K562 (cell line): Measurements from ENCODE around the gene LGR6. TPM values are rescaled to one million over a fixed set of nuclear protein-coding genes. Genes with fewer than 3 reads are reported as not detected.
A peak's percentile ranks its signal among the peaks of the same experiment; 100 is the strongest.

Experiments
- ATAC-seq: fragments of 200-7000 bp; cut with Tn5 transposase; 3 replicates; pipeline ENCODE4 v1.9.1; 2020; ENCODE audit warnings: moderate library complexity
- BruUV-seq: library from RNA; stranded (reverse); fragments of 400-500 nt; replicated peaks from 2 replicates; lab custom pipeline; 2021; lab: Mats Ljungman, UMichigan
- CTCF ChIA-PET: fragments of 300-600 bp; formaldehyde crosslinking; extraction: SDS; loops from one replicate; lab custom pipeline; 2021; ENCODE audit warnings: low intra/inter-chr PET ratio; lab: Yijun Ruan, JAX
- POLR2A ChIA-PET: fragments of 300-600, 350-650 bp; sonication (Branson Sonifier 250); formaldehyde crosslinking; extraction: SDS; loops from one replicate; lab custom pipeline; 2021; ENCODE audit warnings: antibody characterized with exemption, inconsistent platforms; lab: Yijun Ruan, JAX
- DNase-seq, 4 experiments: peaks; one replicate each; pipeline versions ENCODE4 v3.0.0 to v3.0.0-alpha.2; 2011 to 2018; ENCODE audit warnings: low spot score in 3 of 4, mixed read lengths in 3 of 4; ENCODE audit errors: extremely low read depth in 1 of 4
- FAIRE-seq: peaks from 2 replicates; lab custom pipeline; 2011; peaks lifted over from hg19 to GRCh38; lab: Jason Lieb, UNC
- H2AFZ ChIP-seq: 2 replicates; pipeline ENCODE4 v1.6.0; 2011; ENCODE audit warnings: low read depth, low read length, control low read depth, inconsistent platforms
- H3K27ac ChIP-seq: fragments of 200-600 bp; 3 replicates; pipeline ENCODE4 v1.8.0; 2011; ENCODE audit warnings: low read depth, mild to moderate bottlenecking, control low read depth, inconsistent platforms, low read length, moderate library complexity, mixed read lengths; ENCODE audit errors: extremely low read depth
- H3K27me3 ChIP-seq, 2 experiments: fragments of 300-600 bp in 1 of 2; 2 replicates in 1 of 2; 3 replicates in 1 of 2; pipeline versions ENCODE4 v1.6.0 to v1.8.0; 2011; ENCODE audit warnings: inconsistent platforms in 2 of 2, low read length in 2 of 2, mild to moderate bottlenecking in 1 of 2, mixed read lengths in 1 of 2, moderate library complexity in 1 of 2; ENCODE audit not compliant: control insufficient read depth in 2 of 2, insufficient read depth in 2 of 2
- H3K36me3 ChIP-seq: fragments of 300-600 bp; 3 replicates; pipeline ENCODE4 v1.8.0; 2011; ENCODE audit warnings: mild to moderate bottlenecking, low read length, inconsistent platforms; ENCODE audit not compliant: control insufficient read depth, insufficient read depth
- H3K4me1 ChIP-seq, 2 experiments: fragments of 200-600 bp in 1 of 2; replicated peaks in 1 of 2; 2 replicates in 1 of 2; 3 replicates in 1 of 2; pipeline versions ENCODE4 v1.5.1 to v1.8.0; 2011; ENCODE audit warnings: inconsistent platforms in 2 of 2, low read length in 2 of 2, mild to moderate bottlenecking in 1 of 2, mixed read lengths in 1 of 2, moderate library complexity in 1 of 2; ENCODE audit not compliant: control insufficient read depth in 2 of 2, insufficient read depth in 2 of 2
- H3K4me2 ChIP-seq: 2 replicates; pipeline ENCODE4 v1.6.1; 2011; ENCODE audit warnings: low read length, control low read depth, inconsistent platforms, mixed read lengths; ENCODE audit not compliant: insufficient read depth
- H3K4me3 ChIP-seq: fragments of 200-600 bp; sonication (generic), shearing (Covaris generic); 2 replicates; pipeline ENCODE4 v1.5.1; 2016; ENCODE audit warnings: control low read depth, inconsistent platforms
- H3K79me2 ChIP-seq: fragments of 200-600 bp; 3 replicates; pipeline ENCODE4 v1.8.0; 2011; ENCODE audit warnings: low read length, inconsistent platforms; ENCODE audit not compliant: control insufficient read depth, insufficient read depth
- H3K9ac ChIP-seq, 2 experiments: 2 replicates each; pipeline versions ENCODE4 v1.6.0 to v1.6.1; 2011; ENCODE audit warnings: low read depth in 2 of 2, low read length in 2 of 2, control low read depth in 1 of 2, inconsistent platforms in 1 of 2, mild to moderate bottlenecking in 1 of 2, mixed read lengths in 1 of 2; ENCODE audit not compliant: insufficient read depth in 1 of 2
- H3K9me1 ChIP-seq: one replicate; pipeline ENCODE4 v1.6.0; 2011; ENCODE audit warnings: inconsistent platforms, mild to moderate bottlenecking, low read length, moderate library complexity; ENCODE audit not compliant: control insufficient read depth, insufficient read depth
- H3K9me3 ChIP-seq: replicated peaks from 2 replicates; pipeline ENCODE4 v1.5.1; 2011; ENCODE audit warnings: low read depth, low read length, inconsistent platforms; ENCODE audit not compliant: control insufficient read depth, insufficient read depth
- H4K20me1 ChIP-seq: replicated peaks from 2 replicates; pipeline ENCODE4 v1.6.1; 2011; ENCODE audit warnings: low read length, inconsistent platforms, mixed read lengths; ENCODE audit not compliant: control insufficient read depth, insufficient read depth
- ATF1 ChIP-seq, 2 experiments: fragments of 450-650 bp in 1 of 2; IDR thresholded peaks; 2 replicates each; pipeline ENCODE4 v1.6.1; 2016; ENCODE audit warnings: missing compliant biosample characterization in 1 of 2, missing genetic modification characterization in 1 of 2
- CLOCK ChIP-seq: fragments of 250-450 bp; sonication (Bioruptor Pico); IDR thresholded peaks from 2 replicates; pipeline ENCODE4 v1.4.0; 2020; ENCODE audit warnings: mild to moderate bottlenecking, moderate library complexity, borderline replicate concordance
- CREM ChIP-seq: IDR thresholded peaks from 2 replicates; pipeline ENCODE4 v1.6.1; 2014; ENCODE audit warnings: antibody characterized with exemption, low read depth
- EP300 ChIP-seq: IDR thresholded peaks from 2 replicates; pipeline ENCODE4 v1.6.1; 2012; ENCODE audit warnings: low read length, improper control_type of control experiment
- FOSL1 ChIP-seq: fragments of 200-800 bp; sonication (Bioruptor generic); conservative IDR thresholded peaks from 2 replicates; pipeline ENCODE4 v1.6.1; 2016; ENCODE audit warnings: missing genetic modification characterization, missing compliant biosample characterization
- FUS ChIP-seq: fragments of 200-400 bp; formaldehyde crosslinking; optimal IDR thresholded peaks from 2 replicates; pipeline ENCODE3; 2017; ENCODE audit warnings: low read depth, low read length
- GATAD2A ChIP-seq: fragments of 450-650 bp; IDR thresholded peaks from 2 replicates; pipeline ENCODE4 v1.6.1; 2017
- HIVEP1 ChIP-seq: fragments of 250-450 bp; sonication (Bioruptor Pico); IDR thresholded peaks from 2 replicates; pipeline ENCODE4 v1.4.0; 2020; ENCODE audit warnings: mild to moderate bottlenecking
- JUN ChIP-seq, 2 experiments: sonication (generic) in 1 of 2; formaldehyde crosslinking in 1 of 2; IDR thresholded peaks; 2 replicates each; pipeline versions ENCODE4 v1.6.1 to v1.8.0; 2012 to 2022; ENCODE audit warnings: borderline replicate concordance in 2 of 2, mild to moderate bottlenecking in 2 of 2, improper control_type of control experiment in 1 of 2, low read depth in 1 of 2, low read length in 1 of 2, missing genetic modification reagents in 1 of 2
- MEIS2 ChIP-seq: fragments of 450-650 bp; IDR thresholded peaks from 2 replicates; pipeline ENCODE4 v1.6.1; 2014; ENCODE audit warnings: mild to moderate bottlenecking; ENCODE audit not compliant: partially characterized antibody
- NR1H2 ChIP-seq: sonication (generic); formaldehyde crosslinking; IDR thresholded peaks from 2 replicates; pipeline ENCODE4 v1.4.0; 2020; ENCODE audit warnings: mild to moderate bottlenecking, missing genetic modification reagents
- PRMT5 ChIP-seq: sonication (generic); formaldehyde crosslinking; IDR thresholded peaks from 2 replicates; pipeline ENCODE4 v1.5.0; 2020; ENCODE audit warnings: missing genetic modification reagents
- RFX1 ChIP-seq: fragments of 450-650 bp; IDR thresholded peaks from 2 replicates; pipeline ENCODE4 v1.6.1; 2016; ENCODE audit warnings: mild to moderate bottlenecking, moderate library complexity
- SMC3 ChIP-seq: conservative IDR thresholded peaks from 2 replicates; pipeline ENCODE4 v1.6.1; 2011; ENCODE audit warnings: low read depth, low read length, improper control_type of control experiment; ENCODE audit not compliant: insufficient read depth
- VEZF1 ChIP-seq: fragments of 200-800 bp; sonication (Bioruptor generic); IDR thresholded peaks from 2 replicates; pipeline ENCODE4 v1.6.1; 2017; ENCODE audit warnings: missing genetic modification characterization, missing compliant biosample characterization
- WHSC1 ChIP-seq: IDR thresholded peaks from one replicate; pipeline ENCODE4 v1.6.1; 2012; ENCODE audit warnings: low read length, control low read depth, inconsistent platforms
- WGBS: fragments of 100-300 bp; shearing (Covaris generic); methylation state at CpG from one replicate; pipeline ENCODE4 v1.1.6; 2016; ENCODE audit warnings: low coverage, mixed read lengths; ENCODE audit not compliant: insufficient coverage; ENCODE audit errors: missing lambda C conversion rate; 5-methylcytosine and 5-hydroxymethylcytosine counted together
- in situ Hi-C: fragments of 300-500 bp; cut with MboI; formaldehyde crosslinking; loops from 4 replicates; pipeline ENCODE4 v1.15.0; 2018; ENCODE audit warnings: inconsistent platforms, mixed read lengths
- intact Hi-C: fragments of 100-400 bp; cut with micrococcal nuclease; formaldehyde crosslinking; loops from 2 replicates; pipeline ENCODE4 v1.14.2; 2022
- polyA plus RNA-seq, 8 experiments: library from polyadenylated mRNA; depleted of rRNA in 4 of 8; stranded (reverse) in 5 of 8; unstranded in 3 of 8; fragments of >200 nt; fragmentation: Nextera tagmentation in 2 of 8; fragmentation: Illumina TruSeq in 1 of 8; extraction: Ambion mirVana in 2 of 8; extraction: Trizol in 1 of 8; gene quantifications; 2 replicates each; pipeline versions ENCODE4 v1.2.1 to v1.2.3, GENCODE V29; 2011 to 2014; ENCODE audit warnings: inconsistent platforms in 1 of 8, missing spikeins in 1 of 8
- total RNA-seq, 7 experiments: library from RNA; depleted of rRNA in 6 of 7; stranded (reverse); fragments of >200 nt in 6 of 7; fragmentation: Illumina TruSeq in 2 of 7; extraction: Trizol in 2 of 7; gene quantifications; 2 replicates each; pipeline versions ENCODE4 v1.2.1 to v1.2.3, GENCODE V29; 2011 to 2021; ENCODE audit warnings: low replicate concordance in 1 of 7
- TF ChIP-seq, protein P1 (sequence below), 3 experiments: IDR thresholded peaks in 2 of 3; conservative IDR thresholded peaks in 1 of 3; 2 replicates each; pipeline ENCODE4 v1.5.1; 2011 to 2012; ENCODE audit warnings: low read length in 3 of 3, mild to moderate bottlenecking in 3 of 3, control low read depth in 2 of 3, improper control_type of control experiment in 1 of 3, inconsistent platforms in 1 of 3, low read depth in 1 of 3, mixed read lengths in 1 of 3, moderate library complexity in 1 of 3; ENCODE audit not compliant: insufficient read depth in 2 of 3

LGR6 gene
- total and polyA plus RNA-seq, 9 of the 15 experiments (the other 6 are each of a cell fraction or from before 2014, with no cell fraction given) = 0.01 to 0.54 (median 0.17) TPM; not detected in 1

- no peak for FAIRE-seq
- DNase-seq = peak in 1 of 4 experiments; percentile 44
- H3K4me2 ChIP-seq = no peak overlapping the region
- H3K36me3 ChIP-seq = no peaks in the 10 kb centered on the region
- intact Hi-C loops (no loop called here), in situ Hi-C loops (loop anchor here (25.0 kb wide), 1 partner anchor 112 kb away; no protein-coding TSS in a partner anchor)
- no peak overlapping the region for H3K27ac ChIP-seq
- no peaks in the 10 kb centered on the region for H3K9me1 ChIP-seq
- ChIA-PET CTCF (interaction anchor here (0.6 kb wide), 1 partner anchor 510 kb away, joined by 5 read pairs; the partner anchor contains the start of gene SYT2), POLR2A (interaction anchor here (0.6 to 1.4 kb wide), 5 partner anchors 10 to 287 kb away, joined by 3 to 5 read pairs (median 4); no protein-coding TSS in a partner anchor)
- H3K79me2 ChIP-seq = no peaks in the 10 kb centered on the region
- H2AFZ ChIP-seq = no peak overlapping the region
- H3K27me3 ChIP-seq = peaks cover 6 to 46% of the 10 kb centered on the region in 2 experiments; a peak in 3 of 5 replicates
- peaks cover 3% of the 10 kb centered on the region; the same call in 1 of the 2 replicates for H3K9me3 ChIP-seq
- ATAC-seq = no peak
- H4K20me1 ChIP-seq = no peaks in the 10 kb centered on the region
- no TSS peak for BruUV-seq
- H3K4me1 ChIP-seq = peaks cover 8 to 11% of the 10 kb centered on the region in 2 experiments; a peak in 4 of 5 replicates
- 6% methylated on average over 4 of the region's 4 CpGs for WGBS
- H3K4me3 ChIP-seq = no peak overlapping the region
- 0 out of 4 replicates have a peak overlapping the region, but pooled peaks of 1 of the 2 experiments have one; percentile 4 for H3K9ac ChIP-seq
- TF ChIP-seq NR1H2 (no peak), RFX1 (no peak), PRMT5 (no peak), ATF1 (CRISPR knock-in tag; IDR thresholded peaks at IDR 0.05) (no peak), ATF1 (tag; IDR thresholded peaks at IDR 0.05) (no peak), WHSC1 (no peak), VEZF1 (CRISPR knock-in tag) (0 out of 2 replicates have a peak, but pooled peaks have one; percentile 13), FUS (no peak), GATAD2A (no peak), SMC3 (no peak), FOSL1 (tag) (peak; percentile 80), JUN (IDR thresholded peaks at IDR 0.05; ENCODE audit: borderline replicate concordance, low read depth, low read length) (peak; percentile 19; the same call in 1 of the 2 replicates), JUN (CRISPR knock-in tag; IDR thresholded peaks at IDR 0.05; ENCODE audit: borderline replicate concordance) (no peak), HIVEP1 (CRISPR knock-in tag) (no peak), CREM (no peak), CLOCK (CRISPR knock-in tag) (no peak), MEIS2 (no peak), EP300 (no peak)
- TF ChIP-seq, protein P1, sequence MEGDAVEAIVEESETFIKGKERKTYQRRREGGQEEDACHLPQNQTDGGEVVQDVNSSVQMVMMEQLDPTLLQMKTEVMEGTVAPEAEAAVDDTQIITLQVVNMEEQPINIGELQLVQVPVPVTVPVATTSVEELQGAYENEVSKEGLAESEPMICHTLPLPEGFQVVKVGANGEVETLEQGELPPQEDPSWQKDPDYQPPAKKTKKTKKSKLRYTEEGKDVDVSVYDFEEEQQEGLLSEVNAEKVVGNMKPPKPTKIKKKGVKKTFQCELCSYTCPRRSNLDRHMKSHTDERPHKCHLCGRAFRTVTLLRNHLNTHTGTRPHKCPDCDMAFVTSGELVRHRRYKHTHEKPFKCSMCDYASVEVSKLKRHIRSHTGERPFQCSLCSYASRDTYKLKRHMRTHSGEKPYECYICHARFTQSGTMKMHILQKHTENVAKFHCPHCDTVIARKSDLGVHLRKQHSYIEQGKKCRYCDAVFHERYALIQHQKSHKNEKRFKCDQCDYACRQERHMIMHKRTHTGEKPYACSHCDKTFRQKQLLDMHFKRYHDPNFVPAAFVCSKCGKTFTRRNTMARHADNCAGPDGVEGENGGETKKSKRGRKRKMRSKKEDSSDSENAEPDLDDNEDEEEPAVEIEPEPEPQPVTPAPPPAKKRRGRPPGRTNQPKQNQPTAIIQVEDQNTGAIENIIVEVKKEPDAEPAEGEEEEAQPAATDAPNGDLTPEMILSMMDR (IDR thresholded peaks at IDR 0.05 in 2 of 3, conservative IDR thresholded peaks at IDR 0.05 in 1 of 3; ENCODE audit: insufficient read depth in 2 of 3, low read depth in 1 of 3, low read length in 3 of 3) = peak in 1 of 3 experiments; percentile 2; a peak in 1 of 6 replicates
Measured at GRCh38 chr1:202200112-202200548, 6.5 kb downstream of the LGR6 start.
